ENCODE measurements around the gene CENPM.

Gene CENPM

DNA sequence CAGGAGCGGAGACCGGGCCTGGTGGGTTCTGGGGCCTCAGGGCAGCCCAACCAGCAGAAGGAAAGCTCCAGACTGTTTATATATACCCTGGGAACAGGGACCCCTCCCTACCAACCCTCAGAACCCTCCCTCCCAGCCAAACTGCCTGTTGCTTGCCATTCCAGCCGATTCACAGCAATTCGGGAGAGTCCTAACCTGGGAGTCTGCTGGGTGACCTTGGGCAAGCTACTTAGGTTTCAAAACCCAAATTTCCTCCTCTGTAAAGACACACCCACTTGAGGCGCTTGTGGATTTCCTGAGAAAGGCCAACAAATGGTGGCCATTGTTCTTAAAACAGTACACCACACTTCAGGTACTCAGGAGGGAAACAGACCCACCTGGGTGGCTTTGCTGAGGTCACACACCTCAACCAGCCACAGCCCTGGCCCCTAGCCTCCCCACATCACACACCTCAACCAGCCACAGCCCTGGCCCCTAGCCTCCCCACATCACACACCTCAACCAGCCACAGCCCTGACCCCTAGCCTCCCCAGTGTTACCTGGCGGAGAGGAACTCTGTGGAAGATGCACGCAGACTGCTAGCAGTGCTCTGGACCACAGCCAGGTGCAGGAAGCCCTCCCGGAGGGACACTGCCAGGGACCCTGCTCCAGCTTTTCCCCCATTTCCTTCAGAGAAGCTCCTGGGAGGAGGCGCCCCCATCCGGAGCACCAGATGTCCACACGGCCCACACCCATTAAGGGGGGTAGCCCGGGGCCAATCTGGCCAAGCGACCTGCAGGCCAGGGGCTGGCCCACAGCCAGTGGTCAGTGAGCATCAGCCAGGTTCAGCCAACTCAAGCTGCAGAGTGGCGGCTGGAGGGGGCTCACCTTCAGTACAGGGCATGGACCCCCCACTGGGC is 38.3 kb downstream of the CENPM start:
- TF ChIP-seq, protein P1, sequence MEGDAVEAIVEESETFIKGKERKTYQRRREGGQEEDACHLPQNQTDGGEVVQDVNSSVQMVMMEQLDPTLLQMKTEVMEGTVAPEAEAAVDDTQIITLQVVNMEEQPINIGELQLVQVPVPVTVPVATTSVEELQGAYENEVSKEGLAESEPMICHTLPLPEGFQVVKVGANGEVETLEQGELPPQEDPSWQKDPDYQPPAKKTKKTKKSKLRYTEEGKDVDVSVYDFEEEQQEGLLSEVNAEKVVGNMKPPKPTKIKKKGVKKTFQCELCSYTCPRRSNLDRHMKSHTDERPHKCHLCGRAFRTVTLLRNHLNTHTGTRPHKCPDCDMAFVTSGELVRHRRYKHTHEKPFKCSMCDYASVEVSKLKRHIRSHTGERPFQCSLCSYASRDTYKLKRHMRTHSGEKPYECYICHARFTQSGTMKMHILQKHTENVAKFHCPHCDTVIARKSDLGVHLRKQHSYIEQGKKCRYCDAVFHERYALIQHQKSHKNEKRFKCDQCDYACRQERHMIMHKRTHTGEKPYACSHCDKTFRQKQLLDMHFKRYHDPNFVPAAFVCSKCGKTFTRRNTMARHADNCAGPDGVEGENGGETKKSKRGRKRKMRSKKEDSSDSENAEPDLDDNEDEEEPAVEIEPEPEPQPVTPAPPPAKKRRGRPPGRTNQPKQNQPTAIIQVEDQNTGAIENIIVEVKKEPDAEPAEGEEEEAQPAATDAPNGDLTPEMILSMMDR (IDR thresholded peaks at IDR 0.05; ENCODE audit: borderline replicate concordance, insufficient read depth, low read depth, low read length) = no peak
- H3K4me3 ChIP-seq (ENCODE audit: low read depth, low read length) = no peak overlapping the region

DNA sequence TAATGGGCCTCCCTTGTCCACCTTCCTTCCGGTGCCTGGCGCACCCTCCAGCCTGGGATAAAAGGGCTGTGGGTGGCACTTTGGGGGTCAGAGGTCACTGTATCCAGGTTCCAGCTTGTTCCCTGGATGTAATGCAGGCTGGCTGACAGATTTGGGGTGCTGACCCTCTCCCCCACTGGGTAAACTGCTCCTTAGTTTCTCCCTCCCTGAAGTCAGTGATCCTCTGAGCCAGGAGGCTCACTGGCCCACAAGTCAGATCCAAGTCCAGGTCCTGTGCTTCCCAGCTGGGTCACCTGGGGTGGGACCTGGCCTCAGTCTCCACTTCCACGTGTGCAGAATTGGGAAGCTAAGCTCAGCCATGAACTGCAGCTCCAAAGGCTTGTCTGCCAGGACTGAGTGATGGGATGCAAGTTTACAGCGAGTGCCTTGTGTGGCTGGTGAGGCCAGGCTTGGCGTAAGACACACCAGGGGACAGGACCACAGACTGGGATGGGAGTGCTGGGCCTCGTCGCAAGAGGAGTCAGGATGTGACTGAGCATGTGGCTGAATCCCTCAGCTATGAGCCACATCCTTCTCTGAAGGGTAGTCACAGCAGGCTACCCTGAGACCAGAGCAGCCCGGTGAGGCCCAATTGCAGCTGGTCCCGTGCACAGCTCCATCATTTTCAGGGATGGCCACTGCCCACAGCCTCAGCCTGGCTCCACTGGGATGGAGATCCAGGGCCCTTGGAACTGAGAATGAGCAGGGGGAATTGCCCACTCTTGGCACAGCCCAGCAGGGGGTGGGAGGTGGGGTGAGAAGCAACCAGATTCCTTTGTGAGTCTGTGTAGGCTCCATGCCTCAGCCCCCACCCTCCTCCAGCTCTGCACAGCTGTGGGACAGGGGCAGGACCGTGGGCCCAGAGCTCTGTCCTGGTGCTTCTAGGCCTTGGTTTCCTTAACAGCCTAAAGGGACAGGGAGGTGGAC is 39.2 kb downstream of the CENPM start:
- TF ChIP-seq, protein P1 (IDR thresholded peaks at IDR 0.05; ENCODE audit: borderline replicate concordance, insufficient read depth, low read depth, low read length) = no peak

DNA sequence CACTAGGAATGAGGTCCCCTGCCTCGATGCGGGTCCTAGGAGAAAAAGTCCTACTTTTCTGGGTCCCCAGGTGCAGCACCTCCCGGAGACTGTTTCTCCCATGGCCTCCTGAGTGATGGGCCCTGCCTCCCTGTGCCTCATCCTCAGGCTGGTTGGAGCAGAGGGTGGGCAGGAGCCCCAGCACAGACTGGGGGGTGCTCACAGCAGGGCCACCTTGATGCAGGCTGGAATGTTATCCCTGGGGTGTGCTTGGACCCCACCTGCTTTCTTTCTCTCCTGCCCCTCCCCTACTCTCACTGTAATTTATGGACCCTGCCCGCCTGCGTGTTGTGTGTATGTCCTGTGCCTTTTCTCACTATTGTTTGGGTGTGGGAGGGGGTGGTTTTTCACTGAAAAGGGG is 40.1 kb downstream of the CENPM start:
- TF ChIP-seq, protein P1 (IDR thresholded peaks at IDR 0.05; ENCODE audit: borderline replicate concordance, insufficient read depth, low read depth, low read length) = no peak
- H3K4me3 ChIP-seq (ENCODE audit: low read depth, low read length) = no peak overlapping the region

More for the DNA sequence above, 39.2 kb downstream of the CENPM start:
- H3K4me3 ChIP-seq (ENCODE audit: low read depth, low read length) = no peak overlapping the region

DNA sequence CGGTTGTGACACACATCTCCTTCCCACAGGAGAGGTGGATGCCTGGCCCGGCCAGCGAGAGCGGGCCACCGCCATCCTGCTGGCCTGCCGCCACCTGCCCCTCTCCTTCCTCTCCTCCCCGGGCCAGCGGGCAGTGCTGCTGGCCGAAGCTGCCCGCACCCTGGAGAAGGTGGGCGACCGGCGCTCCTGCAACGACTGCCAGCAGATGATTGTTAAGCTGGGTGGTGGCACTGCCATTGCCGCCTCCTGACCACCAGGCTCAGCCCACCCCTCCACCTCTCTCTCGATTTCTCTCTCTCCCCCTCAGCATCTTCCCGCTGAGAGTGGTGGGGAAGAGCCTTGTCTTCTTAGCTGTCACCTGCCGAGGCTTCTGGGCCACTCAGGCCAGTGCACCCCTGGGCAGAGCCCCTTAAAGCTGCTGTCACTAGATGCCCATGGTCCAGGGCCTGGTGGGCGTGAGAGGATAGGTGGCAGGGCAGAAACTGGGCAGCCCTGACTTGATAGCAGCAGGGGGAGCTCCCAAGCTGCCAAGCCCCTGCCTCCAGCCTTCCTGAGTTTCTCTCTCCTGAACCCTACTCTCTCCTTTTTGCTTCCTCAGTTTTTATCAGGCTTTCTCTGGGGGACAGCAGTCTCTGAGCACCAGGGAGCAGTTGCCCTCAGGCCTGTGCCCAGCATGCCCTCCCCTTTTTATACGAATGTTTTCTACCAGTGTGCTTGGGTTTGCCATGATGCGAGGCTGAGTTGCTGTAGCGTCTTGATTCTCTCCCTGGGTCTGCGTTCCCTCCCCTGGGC is 41.3 kb downstream of the CENPM start:
- TF ChIP-seq, protein P1 (IDR thresholded peaks at IDR 0.05; ENCODE audit: borderline replicate concordance, insufficient read depth, low read depth, low read length) = no peak

DNA sequence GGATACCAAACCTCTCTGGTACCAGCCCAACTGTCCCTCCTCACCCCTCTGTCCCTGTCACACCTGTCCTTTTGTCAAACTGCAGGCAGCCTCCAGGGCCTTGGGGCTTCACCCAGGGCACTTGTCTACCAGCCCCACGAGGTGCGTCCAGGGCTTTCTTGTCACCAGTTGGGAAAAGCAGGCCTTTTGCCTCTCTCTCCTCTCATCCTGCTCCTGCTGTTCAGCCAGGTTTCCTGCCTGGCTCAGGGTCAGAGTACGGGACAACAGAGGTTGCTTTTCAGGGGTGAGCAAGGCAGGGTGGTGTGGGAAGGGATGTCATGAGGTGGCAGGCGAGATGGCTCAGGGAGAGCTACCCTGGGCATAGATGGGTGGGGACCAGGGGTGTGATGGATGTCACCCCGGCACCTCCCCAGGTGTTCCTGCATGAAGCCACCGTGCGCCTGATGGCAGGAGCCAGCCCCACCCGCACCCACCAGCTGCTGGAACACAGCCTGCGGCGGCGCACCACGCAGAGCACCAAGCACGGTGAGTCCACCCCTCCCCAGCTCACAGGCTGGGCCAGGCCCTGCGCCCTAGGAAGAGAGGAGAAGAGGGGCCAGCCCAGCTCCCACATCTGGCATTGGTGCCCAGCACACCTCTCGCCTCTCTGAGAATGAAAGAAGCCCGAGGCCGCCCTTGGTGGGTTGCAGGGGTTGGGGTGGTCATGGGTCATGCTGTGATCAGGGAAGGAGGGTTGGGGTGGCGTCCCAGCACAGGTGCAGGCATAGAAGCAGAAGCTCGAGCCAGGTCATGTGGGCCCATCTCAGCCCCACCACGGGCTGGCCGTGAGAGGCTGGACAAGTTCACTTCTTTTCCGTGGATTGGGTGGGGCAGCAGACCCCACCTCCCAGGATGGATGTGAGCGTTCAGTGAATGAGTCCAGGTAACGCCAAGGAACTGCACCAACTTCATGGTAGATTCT is 42.2 kb downstream of the CENPM start:
- no peak overlapping the region for H3K4me3 ChIP-seq (ENCODE audit: low read depth, low read length)
- TF ChIP-seq, protein P1 (IDR thresholded peaks at IDR 0.05; ENCODE audit: borderline replicate concordance, insufficient read depth, low read depth, low read length) = no peak

More for the DNA sequence above, 41.3 kb downstream of the CENPM start:
- no peak overlapping the region for H3K4me3 ChIP-seq (ENCODE audit: low read depth, low read length)

All from GM12875 (cell line).